ENCODE results near the gene WDR5. TPM values are rescaled to one million over a fixed set of nuclear protein-coding genes. Genes with fewer than 3 reads are reported as not detected.
A peak's percentile ranks its signal among the peaks of the same experiment; 100 is the strongest.

Gene WDR5
- total and polyA plus RNA-seq, 9 of the 15 experiments (the other 6 are each of a cell fraction or from before 2014, with no cell fraction given), result 3.0 to 56.8 (median 38.6) TPM

DNA sequence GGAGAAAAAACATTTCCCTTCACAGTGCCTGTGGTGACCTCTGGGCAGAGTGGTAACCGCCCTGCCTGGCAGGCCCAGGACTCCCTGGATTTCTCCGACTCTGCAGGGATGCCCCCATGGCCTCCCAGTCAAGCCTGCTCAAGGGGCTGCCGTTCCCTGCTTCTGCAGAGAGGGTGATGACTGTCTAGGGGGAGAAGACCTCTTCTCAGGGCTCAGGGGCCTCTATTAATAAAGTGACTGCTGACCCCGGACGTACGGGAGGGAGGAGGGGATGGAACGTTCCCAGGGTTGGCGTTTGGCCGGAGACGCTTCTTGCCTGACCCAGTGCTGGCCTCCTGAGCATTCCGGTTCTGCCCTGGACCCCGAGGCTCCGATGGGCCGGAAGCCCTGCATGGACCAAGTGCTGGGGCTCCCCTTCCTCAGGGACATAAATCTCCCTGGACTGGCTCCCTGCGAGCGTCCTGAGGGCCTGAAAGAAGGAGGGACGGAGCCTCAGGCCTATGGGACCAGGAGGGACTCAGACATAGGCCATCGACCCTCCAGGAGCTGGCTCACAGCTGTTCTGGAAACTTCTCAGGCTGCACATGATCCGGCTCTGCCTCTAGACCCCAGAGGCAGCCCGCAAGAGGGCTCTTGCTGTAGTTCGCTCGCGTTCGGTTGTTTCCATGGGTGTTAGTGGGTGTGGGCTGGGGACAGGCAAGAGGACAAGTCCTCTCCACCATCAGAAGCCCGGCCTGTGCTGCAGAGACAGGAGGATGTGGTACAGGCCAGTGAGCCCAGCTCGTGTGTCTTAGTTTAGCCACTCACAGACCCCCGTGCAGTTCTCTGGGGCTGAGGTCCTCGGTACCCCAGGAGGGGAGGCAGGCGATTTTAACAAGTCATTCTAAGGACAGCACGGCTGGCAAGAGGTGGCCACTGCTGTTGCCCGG lies 36.6 kb downstream of the WDR5 start:
- Histone ChIP-seq H3K27me3 (ENCODE audit: control insufficient read depth in 2 of 2, insufficient read depth in 2 of 2, low read length in 2 of 2) (peaks cover 9 to 43% of the 10 kb centered on the region in 2 experiments; a peak in 4 of 5 replicates), H3K9ac (ENCODE audit: insufficient read depth in 1 of 2, low read depth in 2 of 2, low read length in 2 of 2) (peak overlapping the region in 1 of 2 experiments; percentile 40; a peak in 2 of 4 replicates), H3K4me1 (replicated peaks in 1 of 2; ENCODE audit: control insufficient read depth in 2 of 2, insufficient read depth in 2 of 2, low read length in 2 of 2) (peaks cover 2 to 43% of the 10 kb centered on the region in 2 experiments; a peak in 3 of 5 replicates), H3K9me3 (replicated peaks; ENCODE audit: control insufficient read depth, insufficient read depth, low read depth, low read length) (no peaks in the 10 kb centered on the region; the same call in 1 of the 2 replicates), H2AFZ (ENCODE audit: low read depth, low read length) (no peak overlapping the region), H3K4me3 (no peak overlapping the region), H3K9me1 (ENCODE audit: control insufficient read depth, insufficient read depth, low read length) (no peaks in the 10 kb centered on the region), H3K36me3 (ENCODE audit: control insufficient read depth, insufficient read depth, low read length) (no peaks in the 10 kb centered on the region), H3K79me2 (ENCODE audit: control insufficient read depth, insufficient read depth, low read length) (no peaks in the 10 kb centered on the region), H4K20me1 (replicated peaks; ENCODE audit: control insufficient read depth, insufficient read depth, low read length) (no peaks in the 10 kb centered on the region), H3K4me2 (ENCODE audit: insufficient read depth, low read length) (no peak overlapping the region), H3K27ac (ENCODE audit: extremely low read depth, low read depth, low read length) (no peak overlapping the region)
- intact Hi-C loops (cut with micrococcal nuclease) (loop anchor here (10.0 kb wide), 1 partner anchor 152 kb away; the partner anchor contains the start of gene RXRA), in situ Hi-C loops (cut with MboI) (no loop called here)
- POLR2A ChIA-PET, result interaction anchor here (0.6 kb wide), 1 partner anchor 271 kb away, joined by 3 read pairs; no protein-coding TSS in a partner anchor
- WGBS (ENCODE audit: insufficient coverage, low coverage, missing lambda C conversion rate), result 29% methylated on average over 24 of the region's 31 CpGs
- DNase-seq (ENCODE audit: extremely low read depth in 1 of 4, low spot score in 3 of 4) (no peak), ATAC-seq (no peak), FAIRE-seq (no peak)
- CTCF ChIA-PET (ENCODE audit: low intra/inter-chr PET ratio), result interaction anchor here (0.5 to 4.6 kb wide), 3 partner anchors 45 to 517 kb away, joined by 3 to 52 read pairs (median 13); no protein-coding TSS in a partner anchor
- TF ChIP-seq ZNF583 (CRISPR knock-in tag; IDR thresholded peaks at IDR 0.05), result no peak
- TF ChIP-seq RBM39 (optimal IDR thresholded peaks at IDR 0.05; ENCODE audit: low read depth, low read length), result no peak
- no peak for TF ChIP-seq ARID2 (IDR thresholded peaks at IDR 0.05)
- no peak for TF ChIP-seq NEUROD1 (IDR thresholded peaks at IDR 0.05; ENCODE audit: borderline replicate concordance, low read depth, low read length, partially characterized antibody)
- TF ChIP-seq SNRNP70 (optimal IDR thresholded peaks at IDR 0.05; ENCODE audit: low read depth, low read length), result no peak
- TF ChIP-seq NFE2L1 (tag; IDR thresholded peaks at IDR 0.05; ENCODE audit: borderline replicate concordance, low read depth), result no peak
- TF ChIP-seq TCFL5 (CRISPR knock-in tag; conservative IDR thresholded peaks at IDR 0.05), result no peak
- no peak for TF ChIP-seq NR2C1 (IDR thresholded peaks at IDR 0.05)
- no peak for TF ChIP-seq NR2C1 (tag; IDR thresholded peaks at IDR 0.05)
- no peak for TF ChIP-seq ZNF75A (CRISPR knock-in tag; IDR thresholded peaks at IDR 0.05)
- TF ChIP-seq MYC (IDR thresholded peaks at IDR 0.05; ENCODE audit: low read depth, low read length), result no peak
- no peak for TF ChIP-seq MYC (CRISPR knock-in tag; IDR thresholded peaks at IDR 0.05; ENCODE audit: borderline replicate concordance, low read depth)
- TF ChIP-seq RERE (CRISPR knock-in tag; IDR thresholded peaks at IDR 0.05; ENCODE audit: borderline replicate concordance), result no peak
- no peak for TF ChIP-seq MBD1 (CRISPR knock-in tag; IDR thresholded peaks at IDR 0.05)
- no TSS peak for BruUV-seq (replicated peaks)

Measured in K562 (cell line).